ENCODE measurements around the gene CHML.

DNA sequence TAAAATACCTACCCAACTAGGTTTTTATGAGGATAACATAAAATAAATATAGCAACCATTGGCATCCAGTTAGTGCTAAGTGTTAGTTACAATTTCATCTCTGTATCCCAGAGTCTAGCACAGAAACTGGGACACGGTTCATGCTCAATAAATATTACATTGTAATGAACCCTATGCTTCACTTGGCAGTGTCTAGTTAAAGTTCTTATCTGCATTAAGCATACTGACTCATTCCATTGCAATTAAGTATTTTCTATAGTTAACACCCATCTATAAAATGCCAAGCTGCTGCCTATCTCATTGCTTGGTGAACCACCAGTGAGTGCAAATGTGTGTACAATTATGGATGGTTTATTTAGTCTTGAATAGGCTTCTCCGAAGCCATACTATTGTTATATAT lies 15.2 kb downstream of the CHML start:
- TF ChIP-seq, protein P1, sequence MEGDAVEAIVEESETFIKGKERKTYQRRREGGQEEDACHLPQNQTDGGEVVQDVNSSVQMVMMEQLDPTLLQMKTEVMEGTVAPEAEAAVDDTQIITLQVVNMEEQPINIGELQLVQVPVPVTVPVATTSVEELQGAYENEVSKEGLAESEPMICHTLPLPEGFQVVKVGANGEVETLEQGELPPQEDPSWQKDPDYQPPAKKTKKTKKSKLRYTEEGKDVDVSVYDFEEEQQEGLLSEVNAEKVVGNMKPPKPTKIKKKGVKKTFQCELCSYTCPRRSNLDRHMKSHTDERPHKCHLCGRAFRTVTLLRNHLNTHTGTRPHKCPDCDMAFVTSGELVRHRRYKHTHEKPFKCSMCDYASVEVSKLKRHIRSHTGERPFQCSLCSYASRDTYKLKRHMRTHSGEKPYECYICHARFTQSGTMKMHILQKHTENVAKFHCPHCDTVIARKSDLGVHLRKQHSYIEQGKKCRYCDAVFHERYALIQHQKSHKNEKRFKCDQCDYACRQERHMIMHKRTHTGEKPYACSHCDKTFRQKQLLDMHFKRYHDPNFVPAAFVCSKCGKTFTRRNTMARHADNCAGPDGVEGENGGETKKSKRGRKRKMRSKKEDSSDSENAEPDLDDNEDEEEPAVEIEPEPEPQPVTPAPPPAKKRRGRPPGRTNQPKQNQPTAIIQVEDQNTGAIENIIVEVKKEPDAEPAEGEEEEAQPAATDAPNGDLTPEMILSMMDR (IDR thresholded peaks at IDR 0.05) = no peak
- no peak for TF ChIP-seq POLR2A (IDR thresholded peaks at IDR 0.05)

All from right lobe of liver (tissue), 4 donors.